BJ (cell line): ENCODE measurements around the gene SMARCD3. TPM values are rescaled to one million over a fixed set of nuclear protein-coding genes. Genes with fewer than 3 reads are reported as not detected.

ENCODE experiments used
- CTCF ChIA-PET: fragments of 350-600 bp; formaldehyde crosslinking; extraction: SDS; loops from one replicate; lab custom pipeline; 2021; ENCODE audit warnings: antibody characterized with exemption, inconsistent platforms; lab: Yijun Ruan, JAX
- POLR2A ChIA-PET: fragments of 300-600 bp; sonication (Branson Sonifier 250); formaldehyde crosslinking; extraction: SDS; loops from one replicate; lab custom pipeline; 2021; ENCODE audit warnings: antibody characterized with exemption; lab: Charles Lee
- DNase-seq: peaks from one replicate; pipeline ENCODE4 v3.0.0-alpha.2; 2011; ENCODE audit warnings: low read depth
- H3K27me3 ChIP-seq: 2 replicates; pipeline ENCODE4 v1.6.0; 2011; ENCODE audit warnings: low read length; ENCODE audit not compliant: control insufficient read depth, insufficient read depth
- H3K36me3 ChIP-seq: 2 replicates; pipeline ENCODE4 v1.5.1; 2011; ENCODE audit warnings: low read length; ENCODE audit not compliant: control insufficient read depth, insufficient read depth
- H3K4me3 ChIP-seq: 2 replicates; pipeline ENCODE4 v1.5.1; 2011; ENCODE audit warnings: low read depth, mild to moderate bottlenecking, control low read depth, low read length
- polyA plus RNA-seq: library from polyadenylated mRNA; depleted of rRNA; stranded (reverse); fragments of >200 nt; gene quantifications from 2 replicates; pipeline ENCODE4 v1.2.3, GENCODE V29; 2011
- TF ChIP-seq, protein P1 (sequence below): IDR thresholded peaks from 2 replicates; pipeline ENCODE4 v1.5.1; 2011; ENCODE audit warnings: low read depth, mild to moderate bottlenecking, control low read depth, inconsistent platforms, low read length, moderate library complexity; ENCODE audit not compliant: insufficient read depth

SMARCD3 gene
- polyA plus RNA-seq, 1 experiment = 46.6 TPM

DNA sequence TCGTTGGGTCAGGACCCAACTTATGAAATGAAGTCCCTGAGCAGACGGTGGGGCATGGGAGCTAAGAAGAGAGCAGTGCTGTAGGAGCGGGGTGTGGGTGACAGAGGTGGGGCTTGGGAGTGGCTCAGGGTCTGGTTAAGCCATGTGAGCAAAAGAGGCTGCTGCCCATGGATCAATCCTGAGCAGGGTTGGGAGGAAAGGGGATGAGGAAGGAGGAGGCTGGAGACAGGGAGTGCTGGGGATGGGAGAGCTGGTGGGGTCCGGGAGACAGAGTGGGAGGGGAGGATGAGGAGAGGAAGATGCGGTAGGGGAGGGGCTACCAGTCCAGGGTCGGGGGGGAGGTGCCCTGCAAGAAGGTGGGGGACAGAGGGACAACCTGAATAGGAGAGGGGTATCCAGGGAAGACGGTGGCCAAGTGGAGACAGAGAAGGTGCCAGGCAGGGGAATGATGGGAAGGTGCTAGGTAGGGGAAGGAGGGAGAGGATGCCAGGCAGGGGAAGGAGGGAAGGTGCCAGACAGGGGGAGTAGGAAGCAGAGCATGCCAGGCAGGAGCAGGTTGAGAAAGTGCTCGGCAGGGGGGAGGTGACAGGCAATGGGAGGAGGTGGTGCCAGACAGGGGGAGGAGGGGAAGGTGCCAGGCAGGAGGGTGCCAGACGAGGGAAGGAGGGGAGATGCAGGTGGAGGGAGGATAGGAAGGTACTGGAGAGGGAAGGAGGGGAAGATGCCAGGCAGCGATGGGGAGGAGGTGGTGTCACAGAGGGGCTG is 27.5 kb upstream of the SMARCD3 start:
- Histone ChIP-seq H3K36me3 (no peaks in the 10 kb centered on the region), H3K4me3 (peak overlapping the region; percentile 58), H3K27me3 (peaks cover 4% of the 10 kb centered on the region)
- ChIA-PET POLR2A (no interaction called here), CTCF (interaction anchor here (1.0 kb wide), 1 partner anchor 13 kb away, joined by 3 read pairs; no protein-coding TSS in a partner anchor)
- DNase-seq = no peak
- TF ChIP-seq, protein P1, sequence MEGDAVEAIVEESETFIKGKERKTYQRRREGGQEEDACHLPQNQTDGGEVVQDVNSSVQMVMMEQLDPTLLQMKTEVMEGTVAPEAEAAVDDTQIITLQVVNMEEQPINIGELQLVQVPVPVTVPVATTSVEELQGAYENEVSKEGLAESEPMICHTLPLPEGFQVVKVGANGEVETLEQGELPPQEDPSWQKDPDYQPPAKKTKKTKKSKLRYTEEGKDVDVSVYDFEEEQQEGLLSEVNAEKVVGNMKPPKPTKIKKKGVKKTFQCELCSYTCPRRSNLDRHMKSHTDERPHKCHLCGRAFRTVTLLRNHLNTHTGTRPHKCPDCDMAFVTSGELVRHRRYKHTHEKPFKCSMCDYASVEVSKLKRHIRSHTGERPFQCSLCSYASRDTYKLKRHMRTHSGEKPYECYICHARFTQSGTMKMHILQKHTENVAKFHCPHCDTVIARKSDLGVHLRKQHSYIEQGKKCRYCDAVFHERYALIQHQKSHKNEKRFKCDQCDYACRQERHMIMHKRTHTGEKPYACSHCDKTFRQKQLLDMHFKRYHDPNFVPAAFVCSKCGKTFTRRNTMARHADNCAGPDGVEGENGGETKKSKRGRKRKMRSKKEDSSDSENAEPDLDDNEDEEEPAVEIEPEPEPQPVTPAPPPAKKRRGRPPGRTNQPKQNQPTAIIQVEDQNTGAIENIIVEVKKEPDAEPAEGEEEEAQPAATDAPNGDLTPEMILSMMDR = no peak

DNA sequence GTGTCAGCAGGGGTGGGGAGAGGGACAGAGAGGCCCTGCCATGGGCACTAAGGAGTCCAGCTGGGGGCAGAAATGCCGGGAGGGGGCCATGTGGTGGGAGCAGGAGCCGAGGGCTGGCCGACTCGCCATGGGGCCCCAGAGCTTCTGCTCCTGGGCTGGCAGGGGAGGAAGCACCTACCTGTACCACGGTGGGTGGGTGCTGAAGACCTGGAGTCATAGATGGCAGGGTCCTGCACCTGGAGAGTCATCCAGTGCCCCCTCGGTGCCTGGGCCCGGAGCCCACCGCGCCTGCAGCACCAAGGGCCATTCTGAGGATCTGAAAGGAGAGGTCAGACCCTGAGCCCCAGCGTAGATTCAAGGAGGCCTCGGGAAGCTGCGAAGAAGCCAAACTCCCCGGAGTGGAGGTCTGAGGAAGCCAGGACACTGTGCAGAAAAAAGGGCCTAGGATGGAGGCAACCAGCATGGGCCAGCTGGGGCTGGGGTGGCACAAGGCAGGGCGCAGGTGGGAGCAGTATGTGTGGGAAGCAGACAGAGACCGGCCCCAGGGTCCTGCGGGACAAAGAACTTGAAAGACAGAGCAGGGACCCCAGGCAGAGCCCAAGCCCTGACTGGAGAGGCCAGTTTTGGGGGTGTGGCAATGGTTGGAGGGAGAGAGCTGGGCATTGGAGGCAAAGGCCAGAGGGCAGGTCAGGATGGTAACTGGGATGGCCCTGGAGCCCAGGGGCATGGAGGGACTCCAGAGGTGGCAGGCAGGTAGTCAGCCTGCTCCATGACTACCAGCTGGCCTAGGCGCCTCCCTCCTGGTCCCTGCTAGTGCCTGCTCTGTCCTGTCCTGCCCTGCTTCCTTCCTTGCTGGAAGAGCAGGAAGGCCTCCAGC is 26.7 kb upstream of the SMARCD3 start:
- ChIA-PET CTCF (interaction anchor here (1.0 kb wide), 1 partner anchor 12 kb away, joined by 3 read pairs; no protein-coding TSS in a partner anchor), POLR2A (no interaction called here)
- DNase-seq = no peak
- peaks cover 3% of the 10 kb centered on the region for H3K27me3 ChIP-seq
- H3K4me3 ChIP-seq = no peak overlapping the region
- TF ChIP-seq, protein P1 = no peak
- no peaks in the 10 kb centered on the region for H3K36me3 ChIP-seq

DNA sequence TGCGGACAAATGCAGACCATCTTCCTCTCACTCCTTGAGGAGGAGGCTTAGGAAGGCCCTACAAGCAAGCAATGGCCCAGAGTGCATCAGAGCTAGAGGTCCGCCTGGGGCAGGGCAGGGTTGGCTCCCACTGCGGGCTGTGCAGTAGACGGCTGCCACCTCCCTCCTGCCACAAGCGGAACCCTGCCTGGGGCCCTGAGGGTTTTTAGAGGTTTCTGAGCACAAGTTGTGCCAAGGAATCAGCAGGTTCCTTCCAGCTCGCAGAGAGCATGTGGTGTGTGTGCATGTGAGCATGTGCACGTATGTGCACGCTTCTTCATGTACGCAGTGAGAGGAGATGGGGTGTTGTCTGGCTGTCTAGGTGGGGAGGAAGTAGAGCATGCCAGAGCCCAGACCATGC is 25.9 kb upstream of the SMARCD3 start:
- DNase-seq = no peak
- Histone ChIP-seq H3K4me3 (no peak overlapping the region), H3K27me3 (peaks cover 1% of the 10 kb centered on the region), H3K36me3 (no peaks in the 10 kb centered on the region)
- POLR2A ChIA-PET = no interaction called here
- TF ChIP-seq, protein P1 = no peak
- CTCF ChIA-PET = no interaction called here

DNA sequence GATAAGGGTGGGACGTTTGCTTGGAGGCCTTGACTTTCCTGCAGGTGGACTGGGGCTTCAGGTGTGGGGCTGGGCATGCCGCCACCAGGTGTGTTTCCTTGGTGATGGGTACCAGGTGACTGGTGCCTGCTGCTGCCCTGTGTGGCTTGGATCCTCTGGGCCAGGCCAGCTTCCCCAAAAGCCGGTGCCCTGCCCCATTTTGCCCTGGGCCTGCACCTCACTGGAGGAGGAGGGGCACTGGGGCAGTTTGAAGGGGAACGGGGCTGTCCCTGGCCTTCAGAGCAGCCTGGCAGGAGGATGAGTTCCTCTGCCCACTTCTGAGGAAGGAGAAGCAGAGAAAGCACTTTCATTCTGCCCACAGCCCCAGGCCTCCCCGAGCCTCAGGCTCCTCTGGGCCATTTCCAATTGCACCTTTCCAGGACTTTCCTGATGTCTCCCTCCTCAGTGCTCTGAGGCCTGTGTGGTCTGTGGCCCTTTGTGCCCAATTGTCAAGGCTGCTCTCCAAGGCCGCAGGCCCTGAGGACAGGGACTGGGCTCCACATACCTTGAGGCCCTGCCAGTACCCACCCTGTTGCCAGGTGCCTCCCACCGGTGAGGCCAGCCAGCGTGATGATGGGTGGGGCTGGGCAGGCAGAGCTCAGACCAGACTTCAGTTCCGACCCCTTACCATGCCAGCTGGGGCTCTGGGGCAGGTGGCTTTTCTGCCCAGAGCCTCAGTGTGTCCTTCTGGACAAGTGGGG is 25.3 kb upstream of the SMARCD3 start:
- Histone ChIP-seq H3K36me3 (no peaks in the 10 kb centered on the region), H3K4me3 (no peak overlapping the region), H3K27me3 (peaks cover 3% of the 10 kb centered on the region)
- DNase-seq = no peak
- POLR2A ChIA-PET = no interaction called here
- CTCF ChIA-PET = interaction anchor here (0.9 to 1.2 kb wide), 3 partner anchors 19 to 42 kb away, joined by 3 read pairs; no protein-coding TSS in a partner anchor
- TF ChIP-seq, protein P1 = no peak
